Measurements from ENCODE around the gene RPS3. TPM values are rescaled to one million over a fixed set of nuclear protein-coding genes. Genes with fewer than 3 reads are reported as not detected.
"Not testable (repeated sequence)": the region's sequence is repeated elsewhere in the genome, so short reads cannot be mapped to it uniquely, and the experiment has no call there.

The RPS3 gene
- total RNA-seq (ENCODE audit: insufficient read depth, low replicate concordance) = 1,308 TPM

- DNase-seq (ENCODE audit: low spot score) = peak; percentile 97
Measured at GRCh38 chr11:75399344-75400145, at the start of gene RPS3. RPS3 (plus strand) TSS chr11:75399518; CDS start chr11:75399548, 30 bp downstream.

- no peak for DNase-seq (ENCODE audit: low spot score)
Measured at GRCh38 chr11:75349521-75350116, 49.7 kb upstream of the RPS3 start.

GRCh38 chr11:75350122-75350742, 49.1 kb upstream of the RPS3 start:
- DNase-seq (ENCODE audit: low spot score) = no peak

GRCh38 chr11:75350743-75351540, 48.4 kb upstream of the RPS3 start:
- no peak for DNase-seq (ENCODE audit: low spot score)

- no peak for DNase-seq (ENCODE audit: low spot score)
Measured at GRCh38 chr11:75351541-75351790, 47.9 kb upstream of the RPS3 start, which contains the start of gene ARRB1. ARRB1 (minus strand) TSS chr11:75351661; CDS start chr11:75351607, 54 bp downstream.

- DNase-seq (ENCODE audit: low spot score) = peak; percentile 68
Measured at GRCh38 chr11:75351791-75352587, 47.3 kb upstream of the RPS3 start.

- no peak for DNase-seq (ENCODE audit: low spot score)
Measured at GRCh38 chr11:75352588-75353206, 46.6 kb upstream of the RPS3 start.

- no peak for DNase-seq (ENCODE audit: low spot score)
Measured at GRCh38 chr11:75355051-75355450, 44.3 kb upstream of the RPS3 start.

GRCh38 chr11:75356613-75357012, 42.7 kb upstream of the RPS3 start:
- no peak for DNase-seq (ENCODE audit: low spot score)

GRCh38 chr11:75362285-75362684, 37.0 kb upstream of the RPS3 start:
- not testable (repeated sequence) for DNase-seq (ENCODE audit: low spot score)

GRCh38 chr11:75365711-75366181, 33.6 kb upstream of the RPS3 start:
- peak; percentile 48 for DNase-seq (ENCODE audit: low spot score)

- not testable (repeated sequence) for DNase-seq (ENCODE audit: low spot score)
Measured at GRCh38 chr11:75366826-75367225, 32.5 kb upstream of the RPS3 start.

- DNase-seq (ENCODE audit: low spot score) = no peak
Measured at GRCh38 chr11:75369560-75370255, 29.6 kb upstream of the RPS3 start.

- peak; percentile 55 for DNase-seq (ENCODE audit: low spot score)
Measured at GRCh38 chr11:75371949-75372876, 27.1 kb upstream of the RPS3 start.

- DNase-seq (ENCODE audit: low spot score) = no peak
Measured at GRCh38 chr11:75373201-75373600, 26.1 kb upstream of the RPS3 start.

- no peak for DNase-seq (ENCODE audit: low spot score)
Measured at GRCh38 chr11:75374646-75375045, 24.7 kb upstream of the RPS3 start.

- DNase-seq (ENCODE audit: low spot score) = no peak
Measured at GRCh38 chr11:75375626-75376025, 23.7 kb upstream of the RPS3 start.

- no peak for DNase-seq (ENCODE audit: low spot score)
Measured at GRCh38 chr11:75376175-75376574, 23.1 kb upstream of the RPS3 start.

GRCh38 chr11:75378776-75379175, 20.5 kb upstream of the RPS3 start:
- DNase-seq (ENCODE audit: low spot score) = not testable (repeated sequence)

All from umbilical cord (tissue), 2 donors.